Epithelial cell of proximal tubule (primary cell): ENCODE measurements around the gene PHF21A. TPM values are rescaled to one million over a fixed set of nuclear protein-coding genes. Genes with fewer than 3 reads are reported as not detected.

Source experiments
- DNase-seq: peaks from one replicate; pipeline ENCODE4 v3.0.0-alpha.2; 2011; ENCODE audit warnings: low read depth
- H3K4me3 ChIP-seq: 2 replicates; pipeline ENCODE4 v1.5.1; 2011; ENCODE audit warnings: low read depth, mild to moderate bottlenecking, low read length
- total RNA-seq: library from RNA; depleted of rRNA; stranded (reverse); fragments of >200 nt; gene quantifications from 2 replicates; pipeline ENCODE4 v1.2.3, GENCODE V29; 2015
- TF ChIP-seq, protein P1 (sequence below): conservative IDR thresholded peaks from 2 replicates; pipeline ENCODE4 v1.5.1; 2012; ENCODE audit warnings: low read depth, mild to moderate bottlenecking, low read length

Gene PHF21A
- total RNA-seq, 1 donor from 2014 or later = 5.8 TPM

DNA sequence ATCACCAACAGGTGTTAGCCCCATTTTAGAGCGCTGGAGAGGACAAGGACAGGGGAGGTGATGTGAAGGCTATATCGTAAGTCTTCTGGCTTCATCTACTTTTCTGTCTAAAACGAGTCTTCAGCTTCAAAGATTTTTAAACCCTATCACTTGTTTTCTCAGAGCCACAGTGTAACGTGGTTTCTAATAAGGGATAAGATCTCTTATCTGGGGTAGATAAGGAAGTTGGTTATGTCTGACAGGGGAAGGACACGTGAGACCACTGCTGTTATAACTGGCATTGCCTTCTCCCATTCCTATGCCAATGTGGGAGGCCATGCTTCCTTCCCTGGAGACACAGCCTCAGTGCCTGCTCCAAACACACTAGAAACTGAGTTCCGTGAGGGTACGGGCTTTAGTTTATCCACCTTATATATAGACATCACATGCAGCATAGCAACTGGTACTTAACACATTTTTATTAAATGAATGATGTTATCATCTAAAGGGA lies 159.5 kb downstream of the PHF21A start:
- DNase-seq = no peak
- TF ChIP-seq, protein P1, sequence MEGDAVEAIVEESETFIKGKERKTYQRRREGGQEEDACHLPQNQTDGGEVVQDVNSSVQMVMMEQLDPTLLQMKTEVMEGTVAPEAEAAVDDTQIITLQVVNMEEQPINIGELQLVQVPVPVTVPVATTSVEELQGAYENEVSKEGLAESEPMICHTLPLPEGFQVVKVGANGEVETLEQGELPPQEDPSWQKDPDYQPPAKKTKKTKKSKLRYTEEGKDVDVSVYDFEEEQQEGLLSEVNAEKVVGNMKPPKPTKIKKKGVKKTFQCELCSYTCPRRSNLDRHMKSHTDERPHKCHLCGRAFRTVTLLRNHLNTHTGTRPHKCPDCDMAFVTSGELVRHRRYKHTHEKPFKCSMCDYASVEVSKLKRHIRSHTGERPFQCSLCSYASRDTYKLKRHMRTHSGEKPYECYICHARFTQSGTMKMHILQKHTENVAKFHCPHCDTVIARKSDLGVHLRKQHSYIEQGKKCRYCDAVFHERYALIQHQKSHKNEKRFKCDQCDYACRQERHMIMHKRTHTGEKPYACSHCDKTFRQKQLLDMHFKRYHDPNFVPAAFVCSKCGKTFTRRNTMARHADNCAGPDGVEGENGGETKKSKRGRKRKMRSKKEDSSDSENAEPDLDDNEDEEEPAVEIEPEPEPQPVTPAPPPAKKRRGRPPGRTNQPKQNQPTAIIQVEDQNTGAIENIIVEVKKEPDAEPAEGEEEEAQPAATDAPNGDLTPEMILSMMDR = no peak

DNA sequence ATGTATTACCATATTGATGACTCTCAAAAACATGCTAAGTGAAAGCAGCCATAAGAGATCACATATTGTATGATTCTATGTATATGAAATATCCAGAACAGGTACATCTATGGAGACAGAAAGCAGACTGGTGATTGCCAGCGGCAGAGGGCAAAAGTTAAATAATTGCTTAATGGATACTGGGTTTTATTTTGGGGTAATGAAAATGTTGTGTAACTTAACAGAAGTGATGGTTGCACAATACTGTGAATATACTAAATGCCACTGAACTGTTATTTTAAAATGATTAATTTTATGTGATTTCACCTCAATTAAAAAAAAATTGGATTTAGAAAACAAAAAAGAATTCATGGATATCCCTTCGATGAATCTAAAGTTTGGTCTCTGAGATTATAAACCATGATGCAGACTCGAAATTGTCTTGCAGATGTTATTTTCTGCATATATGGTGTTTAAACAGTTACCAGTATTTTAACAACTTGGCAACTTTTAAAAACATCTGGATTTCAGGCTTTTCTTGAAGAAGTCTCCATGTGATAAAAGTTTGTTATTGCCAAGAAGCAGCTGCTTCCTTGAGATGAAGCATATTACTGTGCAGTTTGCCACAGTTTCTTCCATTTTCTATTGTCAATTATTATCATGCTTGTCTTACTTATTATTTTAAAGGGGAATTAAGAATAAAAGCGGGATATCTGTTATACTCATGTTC lies 160.7 kb downstream of the PHF21A start:
- TF ChIP-seq, protein P1 = no peak

More for the DNA sequence above, 159.5 kb downstream of the PHF21A start:
- H3K4me3 ChIP-seq = no peak overlapping the region

DNA sequence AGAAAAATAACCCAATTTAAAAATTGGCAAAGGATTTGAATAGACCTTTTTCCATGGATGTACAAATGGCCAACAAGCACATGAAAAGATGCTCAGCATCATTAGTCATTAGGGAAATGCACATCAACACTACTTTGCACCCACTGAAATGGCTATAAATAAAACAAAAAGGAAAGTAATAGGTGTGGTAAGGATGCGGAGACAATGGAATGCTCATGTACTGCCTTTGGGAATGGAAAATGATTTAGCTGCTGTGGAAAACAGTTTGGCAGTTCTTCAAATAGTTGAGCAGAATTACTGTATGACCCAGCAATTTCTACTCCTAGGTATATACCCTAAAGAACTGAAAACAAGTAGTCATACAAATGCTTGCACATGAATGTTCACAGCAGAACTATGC lies 161.4 kb downstream of the PHF21A start:
- H3K4me3 ChIP-seq = no peak overlapping the region
- DNase-seq = no peak
- TF ChIP-seq, protein P1 = no peak

More for the DNA sequence above, 160.7 kb downstream of the PHF21A start:
- H3K4me3 ChIP-seq = no peak overlapping the region
- no peak for DNase-seq

DNA sequence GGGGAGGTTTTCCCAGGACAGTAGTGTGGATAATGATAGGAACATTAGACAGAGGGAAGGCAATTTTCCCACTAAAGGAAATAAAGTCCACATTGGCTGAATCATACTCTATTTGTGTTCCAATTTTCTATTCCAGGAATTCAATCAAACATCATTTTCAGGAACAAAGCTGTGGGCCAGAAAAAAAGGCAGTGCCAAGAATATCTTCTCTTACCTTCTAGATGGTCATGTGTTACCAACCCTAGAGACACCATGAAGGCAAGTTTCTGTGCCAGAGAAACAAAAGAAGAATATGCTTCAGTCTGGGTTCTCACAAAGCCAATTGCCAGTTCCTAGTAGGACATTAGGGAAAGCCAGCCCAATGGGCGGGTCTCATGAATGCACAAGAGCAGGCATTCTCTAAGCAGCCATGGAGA lies 171.3 kb downstream of the PHF21A start:
- no peak overlapping the region for H3K4me3 ChIP-seq
- TF ChIP-seq, protein P1 = no peak
- DNase-seq = no peak

DNA sequence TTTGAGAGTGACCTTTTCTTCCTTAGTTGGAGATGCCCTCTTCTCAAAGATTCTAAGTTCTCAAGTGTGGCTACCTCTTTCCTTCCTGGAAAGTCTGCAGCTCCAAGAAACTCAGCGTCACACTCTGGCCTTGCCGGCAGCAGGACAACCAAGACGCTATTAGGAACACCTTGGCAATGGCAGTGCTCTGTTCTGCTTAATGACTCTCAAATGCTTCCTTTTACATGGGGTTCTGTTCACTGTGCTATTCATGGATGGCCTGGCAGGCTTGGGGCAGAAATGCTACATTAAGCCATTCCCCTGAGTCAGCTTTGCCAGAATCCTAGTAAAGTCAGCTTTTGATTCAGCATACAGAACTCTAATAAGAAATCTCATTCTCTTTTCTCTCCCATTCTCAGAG lies 172.9 kb downstream of the PHF21A start:
- H3K4me3 ChIP-seq = no peak overlapping the region
- TF ChIP-seq, protein P1 = no peak
- DNase-seq = no peak

DNA sequence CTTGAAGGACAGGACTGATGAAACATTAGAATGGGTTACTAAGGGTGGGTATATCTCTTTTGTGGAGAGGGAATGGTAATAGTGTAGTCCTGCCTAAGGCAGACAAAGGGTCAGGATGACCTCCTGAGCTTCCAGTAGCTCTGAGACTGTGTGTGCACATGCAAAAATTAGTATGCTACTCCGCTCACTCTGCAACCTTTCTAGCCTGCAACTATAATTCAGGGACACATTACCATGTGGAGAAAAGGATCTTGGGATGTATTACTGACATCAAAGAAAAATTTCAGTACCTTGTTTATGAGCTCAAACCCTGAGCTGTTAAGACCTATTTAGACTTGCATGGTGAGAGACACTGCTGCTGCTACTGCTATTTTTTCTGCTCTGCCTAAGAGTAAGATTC lies 173.4 kb downstream of the PHF21A start:
- DNase-seq = no peak
- TF ChIP-seq, protein P1 = no peak
- H3K4me3 ChIP-seq = no peak overlapping the region
